Astrocyte (in vitro differentiated cells and primary cell): ENCODE results near the gene IGSF21. TPM values are rescaled to one million over a fixed set of nuclear protein-coding genes. Genes with fewer than 3 reads are reported as not detected.

Experiments used
- DNase-seq: peaks from one replicate; pipeline ENCODE4 v3.0.0-alpha.2; 2010; ENCODE audit warnings: low read depth
- FAIRE-seq: peaks from 2 replicates; lab custom pipeline; 2011; peaks lifted over from hg19 to GRCh38; lab: Jason Lieb, UNC
- H2AFZ ChIP-seq: 2 replicates; pipeline ENCODE4 v1.6.0; 2012; ENCODE audit warnings: low read depth, low read length, inconsistent platforms
- H3K27ac ChIP-seq: 2 replicates; pipeline ENCODE4 v1.5.1; 2011; ENCODE audit warnings: low read depth, low read length, inconsistent platforms
- H3K27me3 ChIP-seq: 2 replicates; pipeline ENCODE4 v1.6.0; 2011; ENCODE audit warnings: low read length, inconsistent platforms; ENCODE audit not compliant: insufficient read depth
- H3K36me3 ChIP-seq: 2 replicates; pipeline ENCODE4 v1.5.1; 2011; ENCODE audit warnings: low read length, inconsistent platforms; ENCODE audit not compliant: insufficient read depth
- H3K4me1 ChIP-seq: 2 replicates; pipeline ENCODE4 v1.5.1; 2011; ENCODE audit warnings: low read length, inconsistent platforms; ENCODE audit not compliant: insufficient read depth
- H3K4me2 ChIP-seq: 2 replicates; pipeline ENCODE4 v1.6.0; 2012; ENCODE audit warnings: low read length, inconsistent platforms
- H3K4me3 ChIP-seq: 2 replicates; pipeline ENCODE4 v1.5.1; 2011; ENCODE audit warnings: low read depth, mild to moderate bottlenecking, low read length, inconsistent platforms; ENCODE audit not compliant: insufficient read depth
- H3K79me2 ChIP-seq: 2 replicates; pipeline ENCODE4 v1.6.0; 2012; ENCODE audit warnings: mild to moderate bottlenecking, low read length, inconsistent platforms; ENCODE audit not compliant: insufficient read depth
- H3K9ac ChIP-seq: 2 replicates; pipeline ENCODE4 v1.6.0; 2012; ENCODE audit warnings: mild to moderate bottlenecking, low read length, inconsistent platforms
- H3K9me3 ChIP-seq: 2 replicates; pipeline ENCODE4 v1.5.1; 2012; ENCODE audit warnings: low read depth, mild to moderate bottlenecking, low read length, inconsistent platforms; ENCODE audit not compliant: insufficient read depth
- H4K20me1 ChIP-seq: 2 replicates; pipeline ENCODE4 v1.6.0; 2012; ENCODE audit warnings: low read length, inconsistent platforms; ENCODE audit not compliant: insufficient read depth
- H3K27ac Mint-ChIP-seq: one replicate; pipeline ENCODE4 v1.8.0; 2021; ENCODE audit warnings: mild to moderate bottlenecking, mixed read lengths; ENCODE audit not compliant: unreplicated experiment
- H3K27me3 Mint-ChIP-seq: one replicate; pipeline ENCODE4 v1.8.0; 2021; ENCODE audit warnings: low read depth, mixed read lengths; ENCODE audit not compliant: unreplicated experiment
- H3K36me3 Mint-ChIP-seq: one replicate; pipeline ENCODE4 v1.8.0; 2021; ENCODE audit warnings: low read depth, mixed read lengths; ENCODE audit not compliant: unreplicated experiment
- H3K4me1 Mint-ChIP-seq: one replicate; pipeline ENCODE4 v1.8.0; 2021; ENCODE audit warnings: low read depth, mixed read lengths; ENCODE audit not compliant: unreplicated experiment
- H3K4me3 Mint-ChIP-seq: one replicate; pipeline ENCODE4 v1.8.0; 2021; ENCODE audit warnings: mild to moderate bottlenecking, moderate library complexity, mixed read lengths; ENCODE audit not compliant: unreplicated experiment
- H3K9me3 Mint-ChIP-seq: one replicate; pipeline ENCODE4 v1.8.0; 2021; ENCODE audit warnings: mild to moderate bottlenecking, mixed read lengths; ENCODE audit not compliant: unreplicated experiment
- EZH2 ChIP-seq: IDR thresholded peaks from 2 replicates; pipeline ENCODE4 v1.6.1; 2012; ENCODE audit warnings: mild to moderate bottlenecking, low read length, inconsistent platforms; ENCODE audit not compliant: insufficient read depth
- total RNA-seq: library from RNA; stranded (reverse); gene quantifications from 2 replicates; pipeline ENCODE4 v1.2.1, GENCODE V29; 2021
- TF ChIP-seq, protein P1 (sequence below): IDR thresholded peaks from 2 replicates; pipeline ENCODE4 v1.5.1; 2011; ENCODE audit warnings: low read depth, mild to moderate bottlenecking, inconsistent platforms, low read length, moderate library complexity; ENCODE audit not compliant: insufficient read depth

IGSF21 gene
- total RNA-seq, 1 donor from 2014 or later: not detected

DNA sequence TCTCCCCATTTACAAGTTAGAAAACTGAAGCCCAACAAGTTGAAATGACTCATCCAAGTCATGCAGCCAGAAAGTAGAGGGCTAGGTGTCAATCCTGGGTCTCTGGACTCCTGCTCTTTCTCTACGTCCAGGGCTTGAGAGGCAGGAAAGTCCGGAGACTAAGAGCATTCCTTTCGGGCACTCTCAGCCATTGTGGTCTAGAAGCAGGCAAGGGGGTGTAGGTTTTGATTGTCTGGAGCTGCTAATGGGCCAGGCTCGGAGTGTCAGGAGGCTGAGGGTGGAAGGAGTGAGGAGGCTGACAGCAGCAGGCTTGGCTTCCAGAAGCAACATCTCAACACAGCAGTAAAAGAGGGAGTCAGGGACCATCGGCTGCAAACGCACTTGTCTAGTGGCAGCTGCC, 265.6 kb downstream of the IGSF21 start:
- H3K36me3 ChIP-seq: no peaks in the 10 kb centered on the region
- H3K79me2 ChIP-seq: no peaks in the 10 kb centered on the region
- no peak for TF ChIP-seq EZH2
- TF ChIP-seq, protein P1, sequence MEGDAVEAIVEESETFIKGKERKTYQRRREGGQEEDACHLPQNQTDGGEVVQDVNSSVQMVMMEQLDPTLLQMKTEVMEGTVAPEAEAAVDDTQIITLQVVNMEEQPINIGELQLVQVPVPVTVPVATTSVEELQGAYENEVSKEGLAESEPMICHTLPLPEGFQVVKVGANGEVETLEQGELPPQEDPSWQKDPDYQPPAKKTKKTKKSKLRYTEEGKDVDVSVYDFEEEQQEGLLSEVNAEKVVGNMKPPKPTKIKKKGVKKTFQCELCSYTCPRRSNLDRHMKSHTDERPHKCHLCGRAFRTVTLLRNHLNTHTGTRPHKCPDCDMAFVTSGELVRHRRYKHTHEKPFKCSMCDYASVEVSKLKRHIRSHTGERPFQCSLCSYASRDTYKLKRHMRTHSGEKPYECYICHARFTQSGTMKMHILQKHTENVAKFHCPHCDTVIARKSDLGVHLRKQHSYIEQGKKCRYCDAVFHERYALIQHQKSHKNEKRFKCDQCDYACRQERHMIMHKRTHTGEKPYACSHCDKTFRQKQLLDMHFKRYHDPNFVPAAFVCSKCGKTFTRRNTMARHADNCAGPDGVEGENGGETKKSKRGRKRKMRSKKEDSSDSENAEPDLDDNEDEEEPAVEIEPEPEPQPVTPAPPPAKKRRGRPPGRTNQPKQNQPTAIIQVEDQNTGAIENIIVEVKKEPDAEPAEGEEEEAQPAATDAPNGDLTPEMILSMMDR: no peak
- no peaks in the 10 kb centered on the region for H3K27me3 ChIP-seq
- H4K20me1 ChIP-seq: no peaks in the 10 kb centered on the region
- Mint-ChIP-seq H3K36me3 (no peaks in the 10 kb centered on the region), H3K27ac (no peak overlapping the region), H3K4me3 (no peak overlapping the region), H3K9me3 (peaks cover 5% of the 10 kb centered on the region), H3K27me3 (peaks cover 43% of the 10 kb centered on the region), H3K4me1 (peaks cover 3% of the 10 kb centered on the region)
- H3K9me3 ChIP-seq: peaks cover 5% of the 10 kb centered on the region
- no peak overlapping the region for H2AFZ ChIP-seq
- H3K27ac ChIP-seq: no peak overlapping the region
- DNase-seq (no peak), FAIRE-seq (no peak)
- no peak overlapping the region for H3K9ac ChIP-seq
- H3K4me3 ChIP-seq: no peak overlapping the region
- no peak overlapping the region for H3K4me2 ChIP-seq
- H3K4me1 ChIP-seq: no peaks in the 10 kb centered on the region

DNA sequence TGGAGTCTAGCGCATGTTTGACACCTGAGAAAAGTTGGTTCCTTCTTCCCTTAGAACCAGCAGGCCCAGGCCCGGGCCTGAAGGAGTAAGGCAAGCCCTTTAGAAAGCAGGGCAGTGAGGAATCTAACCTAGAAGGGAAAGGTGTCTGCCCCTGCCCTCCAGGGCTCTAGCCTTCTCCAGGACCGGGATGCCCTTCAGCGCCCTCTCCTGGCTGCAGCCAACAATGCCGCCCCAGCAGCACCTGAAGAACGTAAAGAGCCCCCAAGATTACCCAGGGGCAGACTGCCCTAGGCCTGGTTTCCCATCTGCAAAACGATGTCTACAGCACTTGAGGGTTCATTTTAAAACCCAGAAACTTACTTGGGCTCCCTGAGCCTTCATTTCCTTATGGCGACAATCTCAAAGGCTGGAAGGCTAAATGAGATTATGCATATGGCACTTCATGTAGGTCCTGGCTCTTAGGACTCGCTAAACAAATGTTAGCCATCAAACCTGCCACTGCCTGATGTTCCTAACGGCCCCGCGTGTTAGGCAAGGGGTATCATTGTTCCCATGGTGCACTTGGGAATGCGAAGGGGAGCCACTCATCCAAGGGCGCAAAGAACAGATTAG, 266.4 kb downstream of the IGSF21 start:
- H4K20me1 ChIP-seq: no peaks in the 10 kb centered on the region
- peaks cover 10% of the 10 kb centered on the region for H3K9me3 ChIP-seq
- no peak overlapping the region for H3K4me3 ChIP-seq
- H3K4me1 Mint-ChIP-seq: peaks cover 3% of the 10 kb centered on the region
- no peak for TF ChIP-seq EZH2
- TF ChIP-seq, protein P1: no peak
- DNase-seq (no peak), FAIRE-seq (no peak)
- H3K36me3 ChIP-seq: no peaks in the 10 kb centered on the region
- no peak overlapping the region for H3K27ac Mint-ChIP-seq
- no peaks in the 10 kb centered on the region for H3K36me3 Mint-ChIP-seq
- H3K4me1 ChIP-seq: no peaks in the 10 kb centered on the region
- no peak overlapping the region for H3K27ac ChIP-seq
- no peak overlapping the region for H3K4me3 Mint-ChIP-seq
- H3K79me2 ChIP-seq: no peaks in the 10 kb centered on the region
- no peak overlapping the region for H3K9ac ChIP-seq
- H3K27me3 ChIP-seq: no peaks in the 10 kb centered on the region
- peaks cover 10% of the 10 kb centered on the region for H3K9me3 Mint-ChIP-seq
- no peak overlapping the region for H2AFZ ChIP-seq
- peaks cover 49% of the 10 kb centered on the region for H3K27me3 Mint-ChIP-seq
- no peak overlapping the region for H3K4me2 ChIP-seq

DNA sequence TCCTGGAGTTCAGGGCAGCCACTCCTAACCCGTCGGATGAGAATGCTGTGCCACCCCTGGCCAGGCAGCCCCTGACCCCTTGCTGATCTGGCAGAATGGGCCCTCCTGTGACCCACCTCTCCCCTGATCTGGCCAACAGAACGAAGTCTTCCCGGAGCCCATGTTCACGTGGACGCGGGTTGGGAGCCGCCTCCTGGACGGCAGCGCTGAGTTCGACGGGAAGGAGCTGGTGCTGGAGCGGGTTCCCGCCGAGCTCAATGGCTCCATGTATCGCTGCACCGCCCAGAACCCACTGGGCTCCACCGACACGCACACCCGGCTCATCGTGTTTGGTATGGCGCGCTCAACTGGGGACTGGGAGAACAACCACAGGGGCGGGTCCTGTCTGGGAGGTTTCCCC, 269.1 kb downstream of the IGSF21 start:
- peaks cover 3% of the 10 kb centered on the region for H3K4me1 Mint-ChIP-seq
- H3K27me3 Mint-ChIP-seq: peaks cover 64% of the 10 kb centered on the region
- Histone ChIP-seq H3K9me3 (peaks cover 8% of the 10 kb centered on the region), H3K4me1 (no peaks in the 10 kb centered on the region), H3K36me3 (no peaks in the 10 kb centered on the region), H4K20me1 (no peaks in the 10 kb centered on the region), H2AFZ (no peak overlapping the region), H3K27ac (no peak overlapping the region), H3K4me3 (no peak overlapping the region), H3K9ac (no peak overlapping the region), H3K4me2 (no peak overlapping the region), H3K27me3 (no peaks in the 10 kb centered on the region), H3K79me2 (no peaks in the 10 kb centered on the region)
- H3K9me3 Mint-ChIP-seq: peaks cover 20% of the 10 kb centered on the region
- no peak overlapping the region for H3K4me3 Mint-ChIP-seq
- no peaks in the 10 kb centered on the region for H3K36me3 Mint-ChIP-seq
- TF ChIP-seq, protein P1: no peak
- TF ChIP-seq EZH2: no peak
- no peak overlapping the region for H3K27ac Mint-ChIP-seq
- FAIRE-seq: no peak
- DNase-seq: no peak
